Right lobe of liver (tissue), 6 donors: Measurements from ENCODE around the gene KIAA0825. TPM values are rescaled to one million over a fixed set of nuclear protein-coding genes. Genes with fewer than 3 reads are reported as not detected.

Experiments used
- ATAC-seq, 4 donors: fragments of 200-7000 bp; cut with Tn5 transposase; one replicate each; pipeline ENCODE4 v1.9.1; 2020; ENCODE audit warnings: mild to moderate bottlenecking in 4 of 4, moderate library complexity in 4 of 4
- DNase-seq, 3 donors: peaks; one replicate each; pipeline ENCODE4 v3.0.0-alpha.2; 2020
- H3K27ac ChIP-seq, 3 donors: fragments of 200-600 bp; one replicate each; pipeline ENCODE4 v1.8.0; 2022
- H3K27me3 ChIP-seq, 2 donors: fragments of 200-600 bp; one replicate each; pipeline ENCODE4 v1.8.0; 2022
- H3K36me3 ChIP-seq, 4 donors: fragments of 200-600 bp; sonication (generic) in 1 of 4; one replicate each; pipeline versions ENCODE4 v1.5.1 to v1.8.0; 2017 to 2022; ENCODE audit warnings: control low read depth in 1 of 4
- H3K4me1 ChIP-seq, 4 donors: fragments of 200-600 bp; sonication (generic) in 1 of 4; one replicate each; pipeline versions ENCODE4 v1.5.1 to v1.8.0; 2017 to 2022; ENCODE audit warnings: control low read depth in 1 of 4
- H3K4me3 ChIP-seq, 3 donors: fragments of 200-600 bp; one replicate each; pipeline ENCODE4 v1.8.0; 2022
- H3K9me3 ChIP-seq, 4 donors: fragments of 200-600 bp; sonication (generic) in 1 of 4; one replicate each; pipeline versions ENCODE4 v1.5.1 to v1.8.0; 2017 to 2022; ENCODE audit warnings: control low read depth in 1 of 4
- POLR2A ChIP-seq: fragments of 450-650 bp; IDR thresholded peaks from one replicate; pipeline ENCODE4 v1.6.1; 2017; ENCODE audit warnings: antibody characterized with exemption, mild to moderate bottlenecking
- WGBS: methylation state at CpG from one replicate; pipeline ENCODE4 v1.1.6; 2018; ENCODE audit warnings: low coverage, low lambda C conversion rate; ENCODE audit not compliant: insufficient coverage; ENCODE audit errors: missing lambda C conversion rate; 5-methylcytosine and 5-hydroxymethylcytosine counted together
- intact Hi-C, 2 donors: fragments of 100-400 bp; cut with DNase I; formaldehyde crosslinking; loops; one replicate each; pipeline versions ENCODE4 v1.11.2 to v1.14.1; 2022
- total RNA-seq, 6 experiments: library from RNA; depleted of rRNA in 2 of 6; stranded (reverse); fragments of >200 nt in 2 of 6; fragmentation: NEBNext Ultra II Directional in 3 of 6; extraction: Animal tissue kit (Norgen Biotek cat#: 25700) in 3 of 6; gene quantifications; one replicate each; pipeline versions ENCODE4 v1.1.0 to v1.2.4, GENCODE V29; 2016 to 2023
- TF ChIP-seq, protein P1 (sequence below), 4 donors: fragments of 200-600 bp in 3 of 4; fragments of 450-650 bp in 1 of 4; IDR thresholded peaks; one replicate each; pipeline versions ENCODE4 v1.5.1 to v1.8.0; 2016 to 2022; ENCODE audit warnings: antibody characterized with exemption in 4 of 4, mild to moderate bottlenecking in 2 of 4
- donor health status: DM: no; HTN: yes; CAD: no.
- donor health status: DM: no; HTN: no; CAD: no.
- donor health status: DM: no; HTN: no; CAD: no.
- donor health status: DM: no; HTN: yes; CAD: no.
- donor health status: DM: no; HTN: yes; CAD: no.

Gene KIAA0825
- total RNA-seq, 6 experiments from 2014 or later, result 0.86 to 3.2 (median 1.7) TPM

DNA sequence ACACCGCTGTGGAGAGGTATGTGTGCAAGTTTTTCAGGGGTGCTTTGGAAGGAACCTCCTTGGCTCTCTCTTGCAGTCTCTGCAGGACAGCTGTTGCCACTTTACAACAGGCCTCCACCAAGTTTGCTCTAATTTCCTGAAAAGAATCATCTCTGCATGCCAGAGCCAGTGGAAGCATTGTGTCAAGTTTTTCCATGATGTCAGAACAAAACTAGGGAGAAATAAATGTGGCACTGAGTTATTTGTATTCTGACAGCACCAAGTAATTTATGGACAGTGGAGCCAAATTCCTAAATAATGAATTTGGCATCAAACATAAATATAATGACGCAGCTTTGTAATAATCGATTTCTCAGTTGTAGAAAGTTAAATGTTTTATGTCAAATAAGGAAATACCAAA lies 146.9 kb downstream of the KIAA0825 start:
- no peak overlapping the region for H3K27ac ChIP-seq
- H3K27me3 ChIP-seq, result no peaks in the 10 kb centered on the region
- H3K4me1 ChIP-seq, result no peaks in the 10 kb centered on the region
- 87% methylated on average over 3 of the region's 3 CpGs for WGBS
- H3K9me3 ChIP-seq, result no peaks in the 10 kb centered on the region
- intact Hi-C loops, result no loop called here
- TF ChIP-seq POLR2A, result no peak
- TF ChIP-seq, protein P1, sequence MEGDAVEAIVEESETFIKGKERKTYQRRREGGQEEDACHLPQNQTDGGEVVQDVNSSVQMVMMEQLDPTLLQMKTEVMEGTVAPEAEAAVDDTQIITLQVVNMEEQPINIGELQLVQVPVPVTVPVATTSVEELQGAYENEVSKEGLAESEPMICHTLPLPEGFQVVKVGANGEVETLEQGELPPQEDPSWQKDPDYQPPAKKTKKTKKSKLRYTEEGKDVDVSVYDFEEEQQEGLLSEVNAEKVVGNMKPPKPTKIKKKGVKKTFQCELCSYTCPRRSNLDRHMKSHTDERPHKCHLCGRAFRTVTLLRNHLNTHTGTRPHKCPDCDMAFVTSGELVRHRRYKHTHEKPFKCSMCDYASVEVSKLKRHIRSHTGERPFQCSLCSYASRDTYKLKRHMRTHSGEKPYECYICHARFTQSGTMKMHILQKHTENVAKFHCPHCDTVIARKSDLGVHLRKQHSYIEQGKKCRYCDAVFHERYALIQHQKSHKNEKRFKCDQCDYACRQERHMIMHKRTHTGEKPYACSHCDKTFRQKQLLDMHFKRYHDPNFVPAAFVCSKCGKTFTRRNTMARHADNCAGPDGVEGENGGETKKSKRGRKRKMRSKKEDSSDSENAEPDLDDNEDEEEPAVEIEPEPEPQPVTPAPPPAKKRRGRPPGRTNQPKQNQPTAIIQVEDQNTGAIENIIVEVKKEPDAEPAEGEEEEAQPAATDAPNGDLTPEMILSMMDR (IDR thresholded peaks at IDR 0.05), result no peak
- no peak for ATAC-seq
- DNase-seq, result no peak
- no peaks in the 10 kb centered on the region for H3K36me3 ChIP-seq
- no peak overlapping the region for H3K4me3 ChIP-seq

DNA sequence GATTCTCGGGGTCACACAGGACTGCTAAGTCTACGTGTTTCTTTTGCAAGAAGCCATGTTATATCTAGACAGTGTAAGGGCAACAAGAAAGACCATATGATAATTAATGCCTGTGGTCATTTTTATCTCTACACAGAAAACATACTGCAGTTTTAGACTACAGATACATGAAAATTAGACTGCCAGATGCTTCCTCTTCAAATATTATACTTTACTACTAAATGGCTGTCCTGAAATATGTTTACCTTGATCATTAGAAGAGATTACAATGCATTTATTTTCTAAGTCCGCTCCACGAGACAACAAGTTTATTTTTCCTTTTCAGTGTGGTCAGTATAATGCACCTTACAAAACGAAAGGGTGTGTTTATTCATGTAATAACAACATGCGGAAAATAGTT lies 147.6 kb downstream of the KIAA0825 start:
- Histone ChIP-seq H3K9me3 (no peaks in the 10 kb centered on the region), H3K27ac (no peak overlapping the region), H3K4me1 (no peaks in the 10 kb centered on the region), H3K36me3 (no peaks in the 10 kb centered on the region), H3K4me3 (no peak overlapping the region), H3K27me3 (no peaks in the 10 kb centered on the region)
- intact Hi-C loops, result no loop called here
- ATAC-seq, result no peak
- TF ChIP-seq, protein P1 (IDR thresholded peaks at IDR 0.05), result no peak
- TF ChIP-seq POLR2A, result no peak
- 80% methylated on average over 6 of the region's 6 CpGs for whole genome bisulfite sequencing
- no peak for DNase-seq

DNA sequence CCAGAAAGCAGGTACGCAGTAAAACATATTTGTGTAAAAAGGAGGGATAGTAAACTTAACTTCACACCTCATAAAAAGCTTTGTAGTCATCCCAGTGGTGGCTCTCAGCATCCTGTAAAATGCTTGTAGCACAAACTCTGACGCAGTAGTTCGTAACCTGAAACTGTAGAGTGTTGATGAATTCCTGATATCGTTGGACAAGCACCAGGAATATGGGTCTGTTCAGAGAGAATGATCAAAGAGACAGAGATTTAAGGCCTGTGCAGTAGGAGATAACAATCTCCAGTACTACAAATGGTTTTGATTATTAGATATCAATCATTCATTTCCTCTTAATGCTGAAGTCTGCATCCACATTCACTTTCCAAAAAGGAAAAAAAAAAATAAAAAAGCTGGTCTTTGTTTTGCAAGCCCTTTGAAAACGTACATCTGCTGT lies 148.5 kb downstream of the KIAA0825 start:
- WGBS, result 80% methylated on average over 5 of the region's 5 CpGs
- DNase-seq (no peak), ATAC-seq (no peak)
- Histone ChIP-seq H3K9me3 (no peaks in the 10 kb centered on the region), H3K4me1 (no peaks in the 10 kb centered on the region), H3K4me3 (no peak overlapping the region), H3K36me3 (no peaks in the 10 kb centered on the region), H3K27ac (no peak overlapping the region), H3K27me3 (no peaks in the 10 kb centered on the region)
- intact Hi-C loops, result no loop called here
- TF ChIP-seq, protein P1 (IDR thresholded peaks at IDR 0.05), result no peak
- no peak for TF ChIP-seq POLR2A

- Histone ChIP-seq H3K36me3 (no peaks in the 10 kb centered on the region), H3K27ac (no peak overlapping the region), H3K27me3 (no peaks in the 10 kb centered on the region), H3K4me3 (no peak overlapping the region), H3K9me3 (no peaks in the 10 kb centered on the region), H3K4me1 (no peaks in the 10 kb centered on the region)
- DNase-seq (no peak), ATAC-seq (no peak)
- TF ChIP-seq, protein P1 (IDR thresholded peaks at IDR 0.05), result no peak
- no peak for TF ChIP-seq POLR2A
- intact Hi-C loops, result no loop called here
- WGBS, result 90% methylated on average over 5 of the region's 5 CpGs
Observed at GRCh38 chr5:94467954-94468930, 150.2 kb downstream of the KIAA0825 start.
